Measurements from ENCODE around the gene LRMDA. TPM values are rescaled to one million over a fixed set of nuclear protein-coding genes. Genes with fewer than 3 reads are reported as not detected.

The LRMDA gene
- total RNA-seq, 2 experiments from 2014 or later = not detected

DNA sequence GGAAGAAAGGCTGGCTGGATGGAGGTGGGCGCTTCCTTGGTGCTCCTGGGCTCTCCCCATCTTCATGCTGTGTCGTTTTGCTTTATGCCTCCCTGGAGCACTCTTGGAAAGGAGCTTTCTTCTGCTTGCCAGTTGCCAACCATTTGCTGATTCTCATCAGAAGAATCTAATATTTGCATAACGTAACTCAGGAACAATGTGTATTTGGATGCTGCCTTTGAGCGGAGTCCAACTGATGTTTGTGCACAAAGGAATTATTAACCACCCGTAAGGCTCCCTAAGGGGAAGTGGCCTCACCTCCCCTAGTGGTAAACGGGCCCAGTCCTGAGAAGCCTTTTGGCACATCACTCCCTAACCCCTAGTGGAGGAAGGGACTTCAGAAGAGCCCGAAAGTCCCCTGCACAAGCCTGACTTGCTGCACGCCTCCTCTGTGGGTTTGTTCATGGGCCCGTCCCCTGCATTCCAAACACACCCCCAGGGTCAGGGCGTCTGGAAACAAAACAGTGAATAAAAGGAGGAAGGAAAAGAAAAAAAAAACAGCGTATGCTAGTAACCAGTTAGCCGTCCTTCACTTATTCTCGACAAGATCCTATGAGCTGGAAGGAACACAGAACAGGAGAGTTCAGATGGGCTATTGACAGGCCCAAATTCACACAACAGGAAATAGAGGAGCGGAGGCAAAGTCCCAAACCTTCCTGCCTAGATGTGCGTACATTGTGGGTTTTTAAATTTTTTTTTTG lies 602.2 kb downstream of the LRMDA start:
- no peak overlapping the region for H3K4me3 Mint-ChIP-seq
- ChIA-PET CTCF (no interaction called here), POLR2A (no interaction called here)
- H3K27me3 Mint-ChIP-seq = no peaks in the 10 kb centered on the region
- no peak for DNase-seq
- H3K9me3 Mint-ChIP-seq = peaks cover 2% of the 10 kb centered on the region
- no peak overlapping the region for H3K27ac Mint-ChIP-seq
- no peaks in the 10 kb centered on the region for H3K4me1 Mint-ChIP-seq
- no peaks in the 10 kb centered on the region for H3K36me3 Mint-ChIP-seq (ENCODE audit: low read depth)

DNA sequence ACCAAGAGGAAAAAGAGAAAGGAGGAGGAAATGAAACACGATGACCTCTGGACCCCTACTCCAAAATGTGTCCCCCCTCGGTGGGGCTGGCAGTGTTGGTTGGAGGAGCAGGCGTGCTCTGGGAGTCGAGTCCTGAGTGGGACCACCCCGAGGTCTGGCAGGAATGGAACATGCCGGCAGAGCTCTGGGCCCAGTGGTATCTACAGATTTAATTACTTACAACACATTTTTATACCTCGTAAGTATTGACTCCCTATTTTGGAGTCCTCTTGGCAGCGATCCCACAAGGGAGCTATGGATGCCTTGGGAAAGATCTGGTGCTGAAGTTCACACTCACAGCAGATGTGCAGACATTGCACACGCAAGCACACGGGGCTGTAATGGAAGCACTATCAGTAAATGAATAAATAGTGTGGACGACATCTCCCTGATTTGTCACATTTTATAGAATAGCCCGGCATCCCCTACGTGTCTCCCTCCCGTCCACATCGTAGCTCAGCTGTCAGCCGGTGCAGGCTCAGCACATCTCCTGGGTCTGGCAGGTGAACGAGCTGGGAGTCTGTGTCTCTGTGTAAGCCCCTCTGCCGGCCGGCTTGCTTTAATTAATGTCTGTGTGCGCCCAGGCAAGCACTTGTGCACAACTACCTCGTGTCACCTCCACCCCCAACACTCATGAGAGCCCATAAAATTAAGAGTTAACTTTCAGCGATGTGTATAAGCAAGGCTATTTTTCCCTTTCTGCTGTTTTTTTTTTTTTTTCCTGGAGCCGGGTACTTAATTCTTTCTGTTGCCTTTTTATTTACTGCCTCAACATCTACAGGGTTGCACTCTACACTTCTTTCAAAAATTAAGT lies 603.2 kb downstream of the LRMDA start:
- no peak for DNase-seq
- ChIA-PET POLR2A (no interaction called here), CTCF (interaction anchor here (0.7 kb wide), 1 partner anchor 9 kb away, joined by 3 read pairs; no protein-coding TSS in a partner anchor)
- no peak overlapping the region for H3K4me3 Mint-ChIP-seq
- no peaks in the 10 kb centered on the region for H3K27me3 Mint-ChIP-seq
- no peaks in the 10 kb centered on the region for H3K4me1 Mint-ChIP-seq
- H3K9me3 Mint-ChIP-seq = peaks cover 2% of the 10 kb centered on the region
- no peak overlapping the region for H3K27ac Mint-ChIP-seq
- no peaks in the 10 kb centered on the region for H3K36me3 Mint-ChIP-seq (ENCODE audit: low read depth)

GRCh38 chr10:76035206-76036110 lies 604.0 kb downstream of the LRMDA start:
- Mint-ChIP-seq H3K36me3 (ENCODE audit: low read depth) (no peaks in the 10 kb centered on the region), H3K4me1 (no peaks in the 10 kb centered on the region), H3K27ac (no peak overlapping the region), H3K27me3 (no peaks in the 10 kb centered on the region), H3K4me3 (no peak overlapping the region), H3K9me3 (peaks cover 2% of the 10 kb centered on the region)
- DNase-seq = no peak
- ChIA-PET CTCF (interaction anchor here (0.7 kb wide), 1 partner anchor 8 kb away, joined by 3 read pairs; no protein-coding TSS in a partner anchor), POLR2A (no interaction called here)

GRCh38 chr10:76036111-76036940 lies 604.9 kb downstream of the LRMDA start:
- no peak overlapping the region for H3K4me3 Mint-ChIP-seq
- ChIA-PET CTCF (interaction anchor here (1.1 to 1.6 kb wide), 4 partner anchors 17 to 637 kb away, joined by 3 to 4 read pairs (median 4); no protein-coding TSS in a partner anchor), POLR2A (no interaction called here)
- H3K36me3 Mint-ChIP-seq (ENCODE audit: low read depth) = no peaks in the 10 kb centered on the region
- DNase-seq = peak; percentile 40
- H3K9me3 Mint-ChIP-seq = peaks cover 2% of the 10 kb centered on the region
- H3K27ac Mint-ChIP-seq = no peak overlapping the region
- no peaks in the 10 kb centered on the region for H3K27me3 Mint-ChIP-seq
- H3K4me1 Mint-ChIP-seq = no peaks in the 10 kb centered on the region

DNA sequence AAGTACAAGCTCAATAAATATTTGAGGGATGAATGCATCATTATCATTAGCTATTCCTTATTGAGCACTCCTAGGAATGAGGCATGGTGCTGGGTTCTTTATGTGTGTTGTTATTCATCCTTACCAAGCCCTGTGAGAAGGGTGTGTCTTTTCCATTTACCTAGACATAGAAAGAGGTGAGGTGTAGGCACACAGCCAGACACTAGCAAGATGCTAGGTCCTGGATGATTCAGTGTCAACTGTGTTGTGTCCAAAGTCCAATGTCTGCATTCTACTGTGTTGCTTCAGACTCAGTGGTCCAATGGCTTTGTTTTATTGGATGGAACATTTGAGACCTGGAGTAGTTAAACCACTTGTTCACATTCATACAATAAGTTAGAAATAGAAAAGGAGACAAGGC lies 605.5 kb downstream of the LRMDA start:
- no peaks in the 10 kb centered on the region for H3K4me1 Mint-ChIP-seq
- ChIA-PET CTCF (interaction anchor here (1.1 to 1.6 kb wide), 4 partner anchors 16 to 637 kb away, joined by 3 to 4 read pairs (median 4); no protein-coding TSS in a partner anchor), POLR2A (no interaction called here)
- H3K27me3 Mint-ChIP-seq = no peaks in the 10 kb centered on the region
- no peaks in the 10 kb centered on the region for H3K36me3 Mint-ChIP-seq (ENCODE audit: low read depth)
- no peak for DNase-seq
- H3K9me3 Mint-ChIP-seq = peaks cover 2% of the 10 kb centered on the region
- no peak overlapping the region for H3K4me3 Mint-ChIP-seq
- H3K27ac Mint-ChIP-seq = no peak overlapping the region

DNA sequence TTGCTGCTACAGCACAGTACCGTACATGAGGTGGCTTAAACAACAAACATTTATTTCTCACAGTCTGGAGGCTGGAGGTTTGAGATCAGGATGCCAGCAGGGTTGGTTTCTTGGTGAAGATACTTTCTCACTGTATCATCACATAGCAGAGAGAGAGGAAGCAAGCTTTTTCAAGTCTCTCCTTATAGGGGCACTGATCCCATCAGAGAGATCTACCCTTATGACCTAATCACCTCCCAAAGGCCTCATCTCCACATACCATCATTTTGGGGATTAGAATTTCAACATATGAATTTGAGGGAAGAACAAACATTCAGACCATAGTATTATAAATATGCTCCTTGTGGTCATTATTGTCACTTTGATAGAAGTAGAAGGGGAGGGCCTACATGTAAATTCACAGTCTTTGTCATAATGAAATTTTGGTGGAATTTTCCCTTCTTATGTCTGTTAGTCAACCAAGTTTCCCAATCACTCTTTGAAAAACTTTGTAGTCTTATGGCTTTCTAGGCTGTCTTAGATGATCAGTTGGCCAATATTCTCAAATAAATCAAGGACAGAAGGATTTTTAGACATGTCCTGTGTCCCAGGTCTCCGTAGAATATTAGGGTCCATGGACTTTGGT lies 606.2 kb downstream of the LRMDA start:
- H3K27ac Mint-ChIP-seq = no peak overlapping the region
- H3K36me3 Mint-ChIP-seq (ENCODE audit: low read depth) = no peaks in the 10 kb centered on the region
- no peak for DNase-seq
- no peaks in the 10 kb centered on the region for H3K27me3 Mint-ChIP-seq
- ChIA-PET POLR2A (no interaction called here), CTCF (interaction anchor here (1.2 to 1.6 kb wide), 3 partner anchors 15 to 638 kb away, joined by 3 to 4 read pairs (median 3); no protein-coding TSS in a partner anchor)
- H3K4me3 Mint-ChIP-seq = no peak overlapping the region
- H3K4me1 Mint-ChIP-seq = no peaks in the 10 kb centered on the region
- peaks cover 2% of the 10 kb centered on the region for H3K9me3 Mint-ChIP-seq

GRCh38 chr10:76038696-76039095 lies 607.3 kb downstream of the LRMDA start:
- H3K4me3 Mint-ChIP-seq = no peak overlapping the region
- peaks cover 2% of the 10 kb centered on the region for H3K9me3 Mint-ChIP-seq
- H3K36me3 Mint-ChIP-seq (ENCODE audit: low read depth) = no peaks in the 10 kb centered on the region
- no peaks in the 10 kb centered on the region for H3K27me3 Mint-ChIP-seq
- H3K27ac Mint-ChIP-seq = no peak overlapping the region
- no peaks in the 10 kb centered on the region for H3K4me1 Mint-ChIP-seq
- ChIA-PET CTCF (no interaction called here), POLR2A (no interaction called here)
- no peak for DNase-seq

- H3K27ac Mint-ChIP-seq = no peak overlapping the region
- peaks cover 2% of the 10 kb centered on the region for H3K9me3 Mint-ChIP-seq
- no peaks in the 10 kb centered on the region for H3K27me3 Mint-ChIP-seq
- H3K4me1 Mint-ChIP-seq = no peaks in the 10 kb centered on the region
- POLR2A ChIA-PET = no interaction called here
- no peak for DNase-seq
- CTCF ChIA-PET = no interaction called here
- no peak overlapping the region for H3K4me3 Mint-ChIP-seq
- H3K36me3 Mint-ChIP-seq (ENCODE audit: low read depth) = no peaks in the 10 kb centered on the region
Observed at GRCh38 chr10:76040107-76040829, 608.8 kb downstream of the LRMDA start.

DNA sequence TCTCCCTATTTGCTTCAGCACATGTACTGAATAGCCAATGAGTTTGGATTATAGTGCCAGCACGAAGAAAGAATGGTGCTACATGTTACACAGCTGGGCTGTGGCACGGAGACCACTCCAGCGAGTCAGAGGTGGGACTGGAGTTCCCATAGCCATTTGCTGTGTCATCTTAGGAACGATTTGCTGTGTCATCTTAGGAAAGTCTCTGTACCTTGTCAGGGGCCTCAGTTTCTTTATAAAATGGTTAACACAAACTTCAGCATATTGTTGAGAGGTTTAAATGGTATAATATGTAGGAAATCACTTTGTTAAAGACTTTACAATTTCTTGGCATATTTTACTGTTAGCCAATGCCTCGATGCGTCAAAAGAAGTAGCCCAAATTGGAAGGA lies 609.4 kb downstream of the LRMDA start:
- H3K4me3 Mint-ChIP-seq = no peak overlapping the region
- POLR2A ChIA-PET = no interaction called here

GRCh38 chr10:76041551-76041950 lies 610.1 kb downstream of the LRMDA start:
- Mint-ChIP-seq H3K27me3 (no peaks in the 10 kb centered on the region), H3K9me3 (peaks cover 2% of the 10 kb centered on the region), H3K4me1 (no peaks in the 10 kb centered on the region), H3K4me3 (no peak overlapping the region), H3K36me3 (ENCODE audit: low read depth) (no peaks in the 10 kb centered on the region), H3K27ac (no peak overlapping the region)
- no peak for DNase-seq
- CTCF ChIA-PET = no interaction called here
- POLR2A ChIA-PET = no interaction called here

More for the DNA sequence above, 609.4 kb downstream of the LRMDA start:
- CTCF ChIA-PET = no interaction called here
- Mint-ChIP-seq H3K27ac (no peak overlapping the region), H3K9me3 (peaks cover 2% of the 10 kb centered on the region), H3K4me1 (no peaks in the 10 kb centered on the region), H3K36me3 (ENCODE audit: low read depth) (no peaks in the 10 kb centered on the region), H3K27me3 (no peaks in the 10 kb centered on the region)
- DNase-seq = no peak

DNA sequence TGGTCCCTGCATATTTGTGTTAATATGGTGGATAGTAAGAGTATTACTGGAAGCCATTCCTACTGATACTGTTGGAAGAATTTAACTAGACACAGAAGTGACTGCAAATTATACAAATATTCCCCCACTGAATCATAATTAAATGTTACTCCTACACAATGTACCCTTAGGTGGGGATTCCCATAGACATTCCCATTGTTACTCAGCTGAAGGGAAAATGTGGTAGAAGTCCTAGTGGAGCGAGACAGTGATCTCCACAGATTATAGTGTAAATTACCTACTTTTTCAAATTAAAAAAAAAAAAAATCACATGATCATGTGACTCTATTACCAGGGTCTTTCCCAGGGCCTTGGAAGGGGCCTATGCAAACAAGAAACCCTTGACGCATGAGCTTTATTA lies 611.8 kb downstream of the LRMDA start:
- CTCF ChIA-PET = no interaction called here
- Mint-ChIP-seq H3K4me3 (no peak overlapping the region), H3K36me3 (ENCODE audit: low read depth) (no peaks in the 10 kb centered on the region), H3K9me3 (peaks cover 2% of the 10 kb centered on the region), H3K27ac (no peak overlapping the region), H3K27me3 (no peaks in the 10 kb centered on the region), H3K4me1 (no peaks in the 10 kb centered on the region)
- DNase-seq = no peak
- POLR2A ChIA-PET = no interaction called here
